ENCODE measurements around the gene DLEC1. TPM values are rescaled to one million over a fixed set of nuclear protein-coding genes. Genes with fewer than 3 reads are reported as not detected.
A peak's percentile ranks its signal among the peaks of the same experiment; 100 is the strongest.

The DLEC1 gene
- total and polyA plus RNA-seq, 9 of the 15 experiments (the other 6 are each of a cell fraction or from before 2014, with no cell fraction given), result 0.07 to 0.08 TPM; not detected in 7

- Histone ChIP-seq H3K4me1 (replicated peaks in 1 of 2; ENCODE audit: control insufficient read depth in 2 of 2, insufficient read depth in 2 of 2, low read length in 2 of 2) (peaks cover 0 to 32% of the 10 kb centered on the region in 2 experiments; a peak in 3 of 5 replicates), H3K4me3 (no peak overlapping the region), H4K20me1 (replicated peaks; ENCODE audit: control insufficient read depth, insufficient read depth, low read length) (peaks cover 27% of the 10 kb centered on the region), H3K4me2 (ENCODE audit: insufficient read depth, low read length) (no peak overlapping the region), H3K79me2 (ENCODE audit: control insufficient read depth, insufficient read depth, low read length) (no peaks in the 10 kb centered on the region), H3K36me3 (ENCODE audit: control insufficient read depth, insufficient read depth, low read length) (peaks cover 9% of the 10 kb centered on the region; the same call in 1 of the 3 replicates), H3K9ac (ENCODE audit: insufficient read depth in 1 of 2, low read depth in 2 of 2, low read length in 2 of 2) (peak overlapping the region in 1 of 2 experiments; percentile 2; a peak in 2 of 4 replicates), H3K27ac (ENCODE audit: extremely low read depth, low read depth, low read length) (no peak overlapping the region), H3K9me1 (ENCODE audit: control insufficient read depth, insufficient read depth, low read length) (no peaks in the 10 kb centered on the region), H3K27me3 (ENCODE audit: control insufficient read depth in 2 of 2, insufficient read depth in 2 of 2, low read length in 2 of 2) (peaks cover 9 to 37% of the 10 kb centered on the region in 2 experiments; a peak in 4 of 5 replicates), H3K9me3 (replicated peaks; ENCODE audit: control insufficient read depth, insufficient read depth, low read depth, low read length) (no peaks in the 10 kb centered on the region), H2AFZ (ENCODE audit: low read depth, low read length) (no peak overlapping the region)
- FAIRE-seq (no peak), ATAC-seq (peak; percentile 21), DNase-seq (ENCODE audit: extremely low read depth in 1 of 4, low spot score in 3 of 4) (peak; percentile 47 to 70 (median 57))
- CTCF ChIA-PET (ENCODE audit: low intra/inter-chr PET ratio), result no interaction called here
- BruUV-seq (replicated peaks), result no TSS peak
- in situ Hi-C loops (cut with MboI), result loop anchor here (5.0 kb wide), 1 partner anchor 536 kb away; no protein-coding TSS in a partner anchor
- WGBS (ENCODE audit: insufficient coverage, low coverage, missing lambda C conversion rate), result 25% methylated on average over 12 of the region's 12 CpGs
- POLR2A ChIA-PET, result interaction anchor here (0.6 to 2.0 kb wide), 7 partner anchors 14 to 167 kb away, joined by 3 to 5 read pairs (median 3); partner anchors contain the start of gene ACAA1
- intact Hi-C loops (cut with micrococcal nuclease), result loop anchor here (5.0 kb wide), 3 partner anchors 144 to 366 kb away; partner anchors contain the start of gene XYLB
- TF ChIP-seq ZNF407 (IDR thresholded peaks at IDR 0.05; ENCODE audit: low read depth) (no peak), JUND (IDR thresholded peaks at IDR 0.05; ENCODE audit: borderline replicate concordance, low read depth, low read length) (peak; percentile 63), JUND (tag; IDR thresholded peaks at IDR 0.05; ENCODE audit: borderline replicate concordance, low read depth, low read length) (peak; percentile 31; the same call in 1 of the 3 replicates), MCM7 (IDR thresholded peaks at IDR 0.05) (no peak), RBFOX2 (IDR thresholded peaks at IDR 0.05; ENCODE audit: low read depth, low read length) (0 out of 2 replicates have a peak, but pooled peaks have one; percentile 4), CTCF (IDR thresholded peaks at IDR 0.05 in 2 of 3, conservative IDR thresholded peaks at IDR 0.05 in 1 of 3; ENCODE audit: insufficient read depth in 2 of 3, low read depth in 1 of 3, low read length in 3 of 3) (0 out of 6 replicates have a peak, but pooled peaks of 1 of the 3 experiments have one; percentile 11), CTBP1 (IDR thresholded peaks at IDR 0.05; ENCODE audit: borderline replicate concordance) (no peak), ATF3 (IDR thresholded peaks at IDR 0.05) (peak; percentile 52; the same call in 1 of the 2 replicates), ATF3 (CRISPR knock-in tag; conservative IDR thresholded peaks at IDR 0.05) (no peak), SUPT5H (IDR thresholded peaks at IDR 0.05) (0 out of 2 replicates have a peak, but pooled peaks have one; percentile 20)
Measured at GRCh38 chr3:38116471-38117162, 77.6 kb downstream of the DLEC1 start.
